Psoas muscle (tissue), 8 donors: ENCODE results near the gene VAC14. TPM values are rescaled to one million over a fixed set of nuclear protein-coding genes. Genes with fewer than 3 reads are reported as not detected.

Experiments used
- ATAC-seq, 4 donors: fragments of 200-7000 bp; cut with Tn5 transposase; one replicate each; pipeline ENCODE4 v1.9.1; 2020; ENCODE audit warnings: moderate library complexity in 3 of 4, mild to moderate bottlenecking in 2 of 4
- DNase-seq, 2 donors: peaks; one replicate each; pipeline ENCODE4 v3.0.0-alpha.2; 2020
- H3K27ac ChIP-seq: fragments of 200-600 bp; one replicate; pipeline ENCODE4 v1.8.0; 2022
- H3K27me3 ChIP-seq, 3 donors: fragments of 200-600 bp in 1 of 3; one replicate each; pipeline versions ENCODE4 v1.6.1 to v1.8.0; 2013 to 2022; ENCODE audit warnings: low read length in 2 of 3, mild to moderate bottlenecking in 2 of 3, moderate library complexity in 1 of 3; ENCODE audit not compliant: insufficient read depth in 3 of 3
- H3K36me3 ChIP-seq, 2 donors: fragments of 200-600 bp in 1 of 2; one replicate each; pipeline versions ENCODE4 v1.6.1 to v1.8.0; 2013 to 2022; ENCODE audit warnings: low read depth in 1 of 2, mild to moderate bottlenecking in 1 of 2, moderate library complexity in 1 of 2; ENCODE audit not compliant: insufficient read depth in 1 of 2
- H3K4me1 ChIP-seq: fragments of 200-600 bp; one replicate; pipeline ENCODE4 v1.8.0; 2022
- H3K4me3 ChIP-seq: fragments of 200-600 bp; one replicate; pipeline ENCODE4 v1.8.0; 2022; ENCODE audit warnings: mild to moderate bottlenecking
- H3K9me3 ChIP-seq: fragments of 200-600 bp; one replicate; pipeline ENCODE4 v1.8.0; 2022
- WGBS, 3 donors: extraction: QIAGEN DNeasy Blood & Tissue Kit; methylation state at CpG; one replicate each; pipeline versions ENCODE4 v1.1.6 to v1.1.7; 2013; 5-methylcytosine and 5-hydroxymethylcytosine counted together
- intact Hi-C, 2 donors: fragments of 100-400 bp; cut with DNase I; formaldehyde crosslinking; loops; one replicate each; pipeline versions ENCODE4 v1.11.0 to v1.14.2; 2022
- polyA plus RNA-seq, 3 donors: library from polyadenylated mRNA; stranded (reverse); fragments of 200-250 nt; gene quantifications; one replicate each; pipeline ENCODE4 v1.2.3, GENCODE V29; 2013
- total RNA-seq, 4 donors: library from RNA; stranded (reverse); fragmentation: NEBNext Ultra II Directional in 2 of 4; extraction: Animal tissue kit (Norgen Biotek cat#: 25700) in 2 of 4; gene quantifications; one replicate each; pipeline versions ENCODE4 v1.2.1 to v1.2.4, GENCODE V29; 2021 to 2023
- TF ChIP-seq, protein P1 (sequence below): fragments of 200-600 bp; IDR thresholded peaks from one replicate; pipeline ENCODE4 v1.8.0; 2022; ENCODE audit warnings: antibody characterized with exemption
- donor health status: healthy with polysubstance abuse.
- donor health status: DM: no; HTN: no; CAD: no; lungs with moderate emphysema.
- donor health status: Bipolar disorder and iron deficiency.
- donor health status: healthy.
- donor health status: DM: yes; HTN: yes; CAD: no.
- donor health status: DM: no; HTN: no; CAD: no.
- donor health status: DM: no; HTN: no; CAD: no.
- donor health status: DM: yes; HTN: yes; CAD: no.

VAC14 gene
- total and polyA plus RNA-seq, 7 donors, result 19.9 to 24.3 (median 23.0) TPM

DNA sequence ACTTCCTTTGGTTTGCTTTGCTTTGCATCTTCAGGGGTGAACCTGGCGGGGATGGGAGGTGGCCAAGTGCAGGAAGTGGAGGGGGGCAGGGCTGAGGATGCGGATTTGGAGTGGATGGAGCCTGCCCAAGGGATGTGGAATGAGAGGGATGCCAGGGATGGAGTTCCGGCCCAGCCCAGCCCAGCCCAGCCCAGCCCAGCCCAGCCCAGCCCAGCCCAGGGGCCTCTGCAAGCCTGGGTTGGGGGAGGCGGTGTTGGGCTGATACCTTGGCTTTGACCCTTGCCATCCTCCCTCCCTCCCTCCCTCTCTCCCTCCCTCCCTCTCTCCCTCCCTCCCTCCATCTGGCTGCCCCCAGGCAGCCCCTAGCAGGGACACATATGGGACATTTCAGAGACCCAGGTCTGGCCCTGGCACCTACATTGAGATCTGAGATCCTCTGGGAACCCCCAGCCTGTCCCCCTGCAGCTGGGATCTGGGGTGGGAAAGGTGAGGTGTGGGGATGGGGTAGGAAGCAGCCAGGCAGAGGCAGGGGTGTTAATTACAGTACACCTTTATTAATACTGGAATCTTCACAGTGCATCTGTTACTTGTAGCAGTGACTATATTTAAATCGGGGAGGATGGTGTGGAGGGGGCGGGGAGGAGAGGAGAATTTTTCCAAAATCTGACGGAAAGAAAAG lies 140.1 kb downstream of the VAC14 start:
- intact Hi-C loops, result no loop called here
- Histone ChIP-seq H3K36me3 (peaks cover 3 to 32% of the 10 kb centered on the region in 2 donors), H3K27me3 (no peaks in the 10 kb centered on the region), H3K4me1 (no peaks in the 10 kb centered on the region), H3K4me3 (no peak overlapping the region), H3K27ac (no peak overlapping the region), H3K9me3 (no peaks in the 10 kb centered on the region)
- WGBS, 3 donors, result 38 to 51% (median 48%) methylated on average over 6 to 7 of the region's 7 CpGs
- TF ChIP-seq, protein P1, sequence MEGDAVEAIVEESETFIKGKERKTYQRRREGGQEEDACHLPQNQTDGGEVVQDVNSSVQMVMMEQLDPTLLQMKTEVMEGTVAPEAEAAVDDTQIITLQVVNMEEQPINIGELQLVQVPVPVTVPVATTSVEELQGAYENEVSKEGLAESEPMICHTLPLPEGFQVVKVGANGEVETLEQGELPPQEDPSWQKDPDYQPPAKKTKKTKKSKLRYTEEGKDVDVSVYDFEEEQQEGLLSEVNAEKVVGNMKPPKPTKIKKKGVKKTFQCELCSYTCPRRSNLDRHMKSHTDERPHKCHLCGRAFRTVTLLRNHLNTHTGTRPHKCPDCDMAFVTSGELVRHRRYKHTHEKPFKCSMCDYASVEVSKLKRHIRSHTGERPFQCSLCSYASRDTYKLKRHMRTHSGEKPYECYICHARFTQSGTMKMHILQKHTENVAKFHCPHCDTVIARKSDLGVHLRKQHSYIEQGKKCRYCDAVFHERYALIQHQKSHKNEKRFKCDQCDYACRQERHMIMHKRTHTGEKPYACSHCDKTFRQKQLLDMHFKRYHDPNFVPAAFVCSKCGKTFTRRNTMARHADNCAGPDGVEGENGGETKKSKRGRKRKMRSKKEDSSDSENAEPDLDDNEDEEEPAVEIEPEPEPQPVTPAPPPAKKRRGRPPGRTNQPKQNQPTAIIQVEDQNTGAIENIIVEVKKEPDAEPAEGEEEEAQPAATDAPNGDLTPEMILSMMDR, result no peak
- peak in 2 of 4 donors; percentile 19 to 26 for ATAC-seq
- no peak for DNase-seq

- 66 to 72% (median 67%) methylated on average over 14 to 16 of the region's 16 CpGs for WGBS, 3 donors
- DNase-seq, result no peak
- Histone ChIP-seq H3K27me3 (no peaks in the 10 kb centered on the region), H3K4me1 (no peaks in the 10 kb centered on the region), H3K36me3 (peaks cover 3 to 25% of the 10 kb centered on the region in 2 donors), H3K27ac (no peak overlapping the region), H3K4me3 (no peak overlapping the region), H3K9me3 (no peaks in the 10 kb centered on the region)
- TF ChIP-seq, protein P1, result no peak
- intact Hi-C loops, result loop anchor here (10.0 kb wide), 1 partner anchor 285 kb away; no protein-coding TSS in a partner anchor
- peak in 2 of 4 donors; percentile 16 to 22 for ATAC-seq
Observed at GRCh38 chr16:70659953-70660671, 140.8 kb downstream of the VAC14 start.

GRCh38 chr16:70659546-70659945 lies 141.4 kb downstream of the VAC14 start:
- Histone ChIP-seq H3K9me3 (no peaks in the 10 kb centered on the region), H3K4me1 (no peaks in the 10 kb centered on the region), H3K27me3 (no peaks in the 10 kb centered on the region), H3K4me3 (no peak overlapping the region), H3K27ac (no peak overlapping the region), H3K36me3 (peaks cover 3 to 19% of the 10 kb centered on the region in 2 donors)
- TF ChIP-seq, protein P1, result no peak
- WGBS, 3 donors, result 73 to 80% (median 80%) methylated on average over 11 to 12 of the region's 12 CpGs
- intact Hi-C loops, result loop anchor here (10.0 kb wide), 1 partner anchor 285 kb away; no protein-coding TSS in a partner anchor
- DNase-seq (no peak), ATAC-seq (peak in 2 of 4 donors; percentile 0 to 3)

DNA sequence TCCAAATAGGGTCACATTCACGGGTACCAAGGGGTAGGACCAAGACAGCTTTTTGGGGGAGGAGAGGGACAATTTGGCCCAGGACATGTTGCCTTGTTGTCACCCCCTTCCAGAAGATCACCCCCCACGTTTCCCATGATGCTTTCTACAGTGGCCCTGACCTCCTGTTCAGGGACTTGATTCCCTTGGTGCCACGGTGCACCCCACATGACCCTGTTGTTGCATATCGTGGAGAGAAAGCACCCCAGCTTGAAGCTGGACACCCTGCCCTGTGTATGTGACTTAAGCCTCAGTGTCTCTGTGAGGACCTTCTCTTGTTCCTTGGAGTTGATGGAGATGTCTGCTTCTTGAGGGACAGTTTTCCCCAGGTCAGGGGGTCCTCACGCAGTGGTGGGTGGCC lies 142.0 kb downstream of the VAC14 start:
- intact Hi-C loops, result loop anchor here (10.0 kb wide), 1 partner anchor 284 kb away; no protein-coding TSS in a partner anchor

More for the DNA sequence above, 142.0 kb downstream of the VAC14 start:
- WGBS, 3 donors, result 83 to 88% (median 84%) methylated on average over 5 of the region's 5 CpGs
- Histone ChIP-seq H3K4me1 (peaks cover under 1% of the 10 kb centered on the region), H3K36me3 (peaks cover under 1 to 13% of the 10 kb centered on the region in 2 donors), H3K4me3 (no peak overlapping the region), H3K27ac (no peak overlapping the region), H3K27me3 (no peaks in the 10 kb centered on the region), H3K9me3 (no peaks in the 10 kb centered on the region)
- ATAC-seq (no peak), DNase-seq (no peak)
- TF ChIP-seq, protein P1, result no peak
